ENCODE measurements around the gene PRRT1B.

Gene PRRT1B

DNA sequence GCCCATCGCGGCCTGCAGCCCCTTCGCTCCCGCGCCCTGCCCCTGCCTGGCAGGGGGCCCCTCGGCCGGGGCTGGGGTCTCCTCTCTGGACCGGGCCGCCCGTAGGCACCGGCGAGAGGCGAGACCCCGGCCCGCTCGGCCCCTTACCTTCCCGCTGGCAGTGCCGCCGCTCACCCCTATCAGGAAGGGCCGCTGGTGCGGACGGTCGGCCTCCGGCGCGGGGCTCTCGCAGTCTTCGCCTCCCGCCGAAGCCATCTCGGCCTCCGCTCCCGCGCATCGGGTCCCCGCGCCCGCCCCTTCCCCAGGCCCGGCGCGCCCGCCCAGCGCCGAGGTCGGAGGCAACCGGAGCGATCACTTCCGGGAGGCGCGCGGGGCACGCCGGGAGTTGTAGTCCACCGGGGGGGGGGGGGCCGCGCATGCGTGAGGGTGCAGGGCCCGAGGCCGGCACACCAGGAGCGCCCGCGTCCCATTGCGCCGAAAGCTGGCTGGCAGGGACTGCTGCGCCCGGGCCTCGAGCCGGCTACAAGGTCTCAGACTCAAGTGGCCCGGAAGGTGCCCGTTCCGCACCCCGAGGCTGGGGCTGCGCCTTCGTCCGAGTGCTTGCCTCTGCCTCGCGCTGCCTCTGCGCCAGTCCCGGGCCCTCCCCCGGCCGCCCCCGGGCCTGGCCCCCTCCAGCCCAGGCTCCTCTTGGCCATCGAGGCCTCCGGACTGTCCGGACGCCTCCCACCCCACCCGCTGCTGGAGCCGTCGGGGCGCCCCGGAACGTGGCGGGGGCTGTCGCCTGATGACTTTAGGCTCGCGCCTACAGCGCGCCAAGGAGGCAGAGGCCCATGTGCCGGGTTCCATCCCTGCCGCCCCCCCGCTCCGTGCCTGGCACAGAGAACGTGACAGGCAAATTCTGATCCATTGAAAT is 14.1 kb upstream of the PRRT1B start, which contains the start of gene UCK1:
Gene UCK1, minus strand, starts transcription at position 344 of the 913 bp plus-strand sequence. Its CDS starts 89 bp downstream, at position 255.
- TF ChIP-seq CSDC2 (CRISPR knock-in tag; IDR thresholded peaks at IDR 0.05) (no peak), GLIS3 (CRISPR knock-in tag; IDR thresholded peaks at IDR 0.05) (no peak), TOX (CRISPR knock-in tag; IDR thresholded peaks at IDR 0.05; ENCODE audit: borderline replicate concordance) (no peak), POU6F1 (CRISPR knock-in tag; IDR thresholded peaks at IDR 0.05; ENCODE audit: borderline replicate concordance, low read depth) (no peak), ZFP30 (CRISPR knock-in tag; IDR thresholded peaks at IDR 0.05) (no peak), ESRRG (CRISPR knock-in tag; IDR thresholded peaks at IDR 0.05) (no peak), ARNTL (CRISPR knock-in tag; IDR thresholded peaks at IDR 0.05; ENCODE audit: borderline replicate concordance, low read depth) (no peak), ZNF70 (CRISPR knock-in tag; IDR thresholded peaks at IDR 0.05) (no peak)
- TF ChIP-seq, protein P1, sequence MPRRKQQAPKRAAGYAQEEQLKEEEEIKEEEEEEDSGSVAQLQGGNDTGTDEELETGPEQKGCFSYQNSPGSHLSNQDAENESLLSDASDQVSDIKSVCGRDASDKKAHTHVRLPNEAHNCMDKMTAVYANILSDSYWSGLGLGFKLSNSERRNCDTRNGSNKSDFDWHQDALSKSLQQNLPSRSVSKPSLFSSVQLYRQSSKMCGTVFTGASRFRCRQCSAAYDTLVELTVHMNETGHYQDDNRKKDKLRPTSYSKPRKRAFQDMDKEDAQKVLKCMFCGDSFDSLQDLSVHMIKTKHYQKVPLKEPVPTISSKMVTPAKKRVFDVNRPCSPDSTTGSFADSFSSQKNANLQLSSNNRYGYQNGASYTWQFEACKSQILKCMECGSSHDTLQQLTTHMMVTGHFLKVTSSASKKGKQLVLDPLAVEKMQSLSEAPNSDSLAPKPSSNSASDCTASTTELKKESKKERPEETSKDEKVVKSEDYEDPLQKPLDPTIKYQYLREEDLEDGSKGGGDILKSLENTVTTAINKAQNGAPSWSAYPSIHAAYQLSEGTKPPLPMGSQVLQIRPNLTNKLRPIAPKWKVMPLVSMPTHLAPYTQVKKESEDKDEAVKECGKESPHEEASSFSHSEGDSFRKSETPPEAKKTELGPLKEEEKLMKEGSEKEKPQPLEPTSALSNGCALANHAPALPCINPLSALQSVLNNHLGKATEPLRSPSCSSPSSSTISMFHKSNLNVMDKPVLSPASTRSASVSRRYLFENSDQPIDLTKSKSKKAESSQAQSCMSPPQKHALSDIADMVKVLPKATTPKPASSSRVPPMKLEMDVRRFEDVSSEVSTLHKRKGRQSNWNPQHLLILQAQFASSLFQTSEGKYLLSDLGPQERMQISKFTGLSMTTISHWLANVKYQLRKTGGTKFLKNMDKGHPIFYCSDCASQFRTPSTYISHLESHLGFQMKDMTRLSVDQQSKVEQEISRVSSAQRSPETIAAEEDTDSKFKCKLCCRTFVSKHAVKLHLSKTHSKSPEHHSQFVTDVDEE (CRISPR knock-in tag; IDR thresholded peaks at IDR 0.05): no peak
- peak; percentile 93 for ATAC-seq

DNA sequence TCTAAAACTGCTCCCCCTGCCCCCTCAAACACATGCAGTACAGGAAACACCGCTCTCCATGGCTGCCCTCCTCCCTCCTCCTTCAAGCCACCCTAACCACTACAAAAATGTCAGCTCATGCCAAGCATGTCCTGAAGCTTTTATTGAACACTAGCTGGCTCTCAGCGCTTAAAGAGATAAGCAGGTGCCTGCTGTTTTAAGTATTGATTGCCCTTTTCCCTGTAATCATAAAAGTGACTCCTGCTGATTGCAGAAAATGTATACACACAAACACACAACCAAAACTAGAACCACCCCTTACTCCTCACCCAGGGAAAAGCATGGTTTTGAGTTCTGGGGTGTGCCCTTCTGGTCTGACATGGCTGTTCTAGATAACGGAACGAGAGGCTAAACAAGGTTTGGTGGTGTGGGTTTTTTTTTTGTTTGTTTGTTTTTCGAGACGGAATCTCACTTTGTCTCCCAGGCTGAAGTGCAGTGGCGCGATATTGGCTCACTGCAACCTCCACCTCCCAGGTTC is 10.5 kb upstream of the PRRT1B start:
- TF ChIP-seq POU6F1 (CRISPR knock-in tag; IDR thresholded peaks at IDR 0.05; ENCODE audit: borderline replicate concordance, low read depth): no peak
- no peak for TF ChIP-seq CREB5 (CRISPR knock-in tag; IDR thresholded peaks at IDR 0.05; ENCODE audit: low read depth)
- TF ChIP-seq ZNF70 (CRISPR knock-in tag; IDR thresholded peaks at IDR 0.05): no peak
- TF ChIP-seq GLIS3 (CRISPR knock-in tag; IDR thresholded peaks at IDR 0.05): no peak
- no peak for TF ChIP-seq PPARA (CRISPR knock-in tag; IDR thresholded peaks at IDR 0.05; ENCODE audit: borderline replicate concordance)
- no peak for TF ChIP-seq BACH2 (CRISPR knock-in tag; IDR thresholded peaks at IDR 0.05; ENCODE audit: borderline replicate concordance)
- TF ChIP-seq SNAI2 (CRISPR knock-in tag; IDR thresholded peaks at IDR 0.05): no peak
- TF ChIP-seq ARNTL (CRISPR knock-in tag; IDR thresholded peaks at IDR 0.05; ENCODE audit: borderline replicate concordance, low read depth): no peak
- no peak for TF ChIP-seq ZNF565 (CRISPR knock-in tag; conservative IDR thresholded peaks at IDR 0.05; ENCODE audit: low read depth)
- TF ChIP-seq, protein P2, sequence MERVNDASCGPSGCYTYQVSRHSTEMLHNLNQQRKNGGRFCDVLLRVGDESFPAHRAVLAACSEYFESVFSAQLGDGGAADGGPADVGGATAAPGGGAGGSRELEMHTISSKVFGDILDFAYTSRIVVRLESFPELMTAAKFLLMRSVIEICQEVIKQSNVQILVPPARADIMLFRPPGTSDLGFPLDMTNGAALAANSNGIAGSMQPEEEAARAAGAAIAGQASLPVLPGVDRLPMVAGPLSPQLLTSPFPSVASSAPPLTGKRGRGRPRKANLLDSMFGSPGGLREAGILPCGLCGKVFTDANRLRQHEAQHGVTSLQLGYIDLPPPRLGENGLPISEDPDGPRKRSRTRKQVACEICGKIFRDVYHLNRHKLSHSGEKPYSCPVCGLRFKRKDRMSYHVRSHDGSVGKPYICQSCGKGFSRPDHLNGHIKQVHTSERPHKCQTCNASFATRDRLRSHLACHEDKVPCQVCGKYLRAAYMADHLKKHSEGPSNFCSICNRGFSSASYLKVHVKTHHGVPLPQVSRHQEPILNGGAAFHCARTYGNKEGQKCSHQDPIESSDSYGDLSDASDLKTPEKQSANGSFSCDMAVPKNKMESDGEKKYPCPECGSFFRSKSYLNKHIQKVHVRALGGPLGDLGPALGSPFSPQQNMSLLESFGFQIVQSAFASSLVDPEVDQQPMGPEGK (CRISPR knock-in tag; IDR thresholded peaks at IDR 0.05; ENCODE audit: borderline replicate concordance): no peak
- ATAC-seq: no peak

DNA sequence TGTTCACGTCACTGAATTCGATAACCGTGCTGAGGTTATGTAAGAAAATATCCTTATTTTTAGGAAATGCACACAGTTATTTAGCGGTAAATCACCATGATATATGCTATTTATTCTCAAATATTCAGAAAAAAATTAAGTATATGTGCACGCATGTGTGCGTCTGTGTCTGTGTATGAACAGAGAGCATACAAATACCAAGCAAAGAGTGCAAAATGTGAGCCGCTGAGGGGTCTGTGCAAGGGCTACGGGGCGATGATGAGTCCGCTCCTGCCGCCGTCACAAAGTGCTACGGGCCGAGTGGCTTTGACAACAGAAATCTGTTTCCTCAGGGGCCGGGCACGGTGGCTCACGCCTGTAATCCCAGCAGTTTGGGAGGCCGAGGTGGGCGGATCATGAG is 7.4 kb upstream of the PRRT1B start:
- ATAC-seq: no peak
- TF ChIP-seq PPARA (CRISPR knock-in tag; IDR thresholded peaks at IDR 0.05; ENCODE audit: borderline replicate concordance) (no peak), ESRRG (CRISPR knock-in tag; IDR thresholded peaks at IDR 0.05) (no peak), POU6F1 (CRISPR knock-in tag; IDR thresholded peaks at IDR 0.05; ENCODE audit: borderline replicate concordance, low read depth) (no peak), SNAI2 (CRISPR knock-in tag; IDR thresholded peaks at IDR 0.05) (no peak), TOX (CRISPR knock-in tag; IDR thresholded peaks at IDR 0.05; ENCODE audit: borderline replicate concordance) (no peak), BACH2 (CRISPR knock-in tag; IDR thresholded peaks at IDR 0.05; ENCODE audit: borderline replicate concordance) (no peak), ISL1 (CRISPR knock-in tag; IDR thresholded peaks at IDR 0.05) (no peak), TCF4 (CRISPR knock-in tag; IDR thresholded peaks at IDR 0.05; ENCODE audit: borderline replicate concordance) (no peak), ARNTL (CRISPR knock-in tag; IDR thresholded peaks at IDR 0.05; ENCODE audit: borderline replicate concordance, low read depth) (no peak), ZNF70 (CRISPR knock-in tag; IDR thresholded peaks at IDR 0.05) (no peak), ZNF565 (CRISPR knock-in tag; conservative IDR thresholded peaks at IDR 0.05; ENCODE audit: low read depth) (no peak)
- TF ChIP-seq, protein P2 (CRISPR knock-in tag; IDR thresholded peaks at IDR 0.05; ENCODE audit: borderline replicate concordance): no peak
- TF ChIP-seq, protein P3, sequence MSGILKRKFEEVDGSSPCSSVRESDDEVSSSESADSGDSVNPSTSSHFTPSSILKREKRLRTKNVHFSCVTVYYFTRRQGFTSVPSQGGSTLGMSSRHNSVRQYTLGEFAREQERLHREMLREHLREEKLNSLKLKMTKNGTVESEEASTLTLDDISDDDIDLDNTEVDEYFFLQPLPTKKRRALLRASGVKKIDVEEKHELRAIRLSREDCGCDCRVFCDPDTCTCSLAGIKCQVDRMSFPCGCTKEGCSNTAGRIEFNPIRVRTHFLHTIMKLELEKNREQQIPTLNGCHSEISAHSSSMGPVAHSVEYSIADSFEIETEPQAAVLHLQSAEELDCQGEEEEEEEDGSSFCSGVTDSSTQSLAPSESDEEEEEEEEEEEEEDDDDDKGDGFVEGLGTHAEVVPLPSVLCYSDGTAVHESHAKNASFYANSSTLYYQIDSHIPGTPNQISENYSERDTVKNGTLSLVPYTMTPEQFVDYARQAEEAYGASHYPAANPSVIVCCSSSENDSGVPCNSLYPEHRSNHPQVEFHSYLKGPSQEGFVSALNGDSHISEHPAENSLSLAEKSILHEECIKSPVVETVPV (CRISPR knock-in tag; IDR thresholded peaks at IDR 0.05): no peak
